HG03039 (cell line): Measurements from ENCODE around the gene OTUD5.
"Not testable (repeated sequence)": the region's sequence is repeated elsewhere in the genome, so short reads cannot be mapped to it uniquely, and the experiment has no call there.

Experiments
- ATAC-seq: cut with Tn5 transposase; IDR thresholded peaks from one replicate; pipeline ENCODE4 v1.9.1; 2021; ENCODE audit warnings: mild to moderate bottlenecking, moderate library complexity; ENCODE audit not compliant: unreplicated experiment

Gene OTUD5

GRCh38 chrX:48891402-48892288 lies 65.8 kb downstream of the OTUD5 start:
- peak; percentile 74 for ATAC-seq

- peak; percentile 43 for ATAC-seq
Observed at GRCh38 chrX:48890934-48891401, 66.4 kb downstream of the OTUD5 start.

- ATAC-seq: no peak
Observed at GRCh38 chrX:48890296-48890925, 67.0 kb downstream of the OTUD5 start.

- not testable (repeated sequence) for ATAC-seq
Observed at GRCh38 chrX:48886586-48886985, 70.8 kb downstream of the OTUD5 start.

- no peak for ATAC-seq
Observed at GRCh38 chrX:48883729-48884128, 73.7 kb downstream of the OTUD5 start.

GRCh38 chrX:48876944-48877343 lies 80.5 kb downstream of the OTUD5 start:
- not testable (repeated sequence) for ATAC-seq
